Tibial nerve (tissue), 4 donors: ENCODE data around the gene OR2Z1. TPM values are rescaled to one million over a fixed set of nuclear protein-coding genes. Genes with fewer than 3 reads are reported as not detected.

Experiments
- DNase-seq, 2 donors: peaks; one replicate each; pipeline ENCODE4 v3.0.0-alpha.2; 2019; ENCODE audit warnings: low spot score in 2 of 2
- H3K27ac ChIP-seq, 4 donors: fragments of 200-600 bp; sonication (generic) in 3 of 4; one replicate each; pipeline ENCODE4 v1.5.1; 2017 to 2019; ENCODE audit warnings: mild to moderate bottlenecking in 1 of 4
- H3K27me3 ChIP-seq, 2 donors: fragments of 200-600 bp; sonication (generic) in 1 of 2; one replicate each; pipeline versions ENCODE4 v1.5.1 to v1.6.0; 2017 to 2019
- H3K36me3 ChIP-seq, 3 donors: fragments of 200-600 bp; sonication (generic); one replicate each; pipeline ENCODE4 v1.5.1; 2018 to 2019
- H3K4me1 ChIP-seq, 4 donors: fragments of 200-600 bp; sonication (generic) in 3 of 4; one replicate each; pipeline ENCODE4 v1.5.1; 2017 to 2019
- H3K4me3 ChIP-seq, 4 donors: fragments of 200-600 bp; sonication (generic) in 3 of 4; one replicate each; pipeline ENCODE4 v1.5.1; 2017 to 2019; ENCODE audit warnings: mild to moderate bottlenecking in 1 of 4, moderate library complexity in 1 of 4
- H3K9me3 ChIP-seq, 4 donors: fragments of 200-600 bp; sonication (generic) in 3 of 4; one replicate each; pipeline ENCODE4 v1.5.1; 2017 to 2019
- EP300 ChIP-seq, 2 donors: sonication (generic); formaldehyde crosslinking; IDR thresholded peaks; one replicate each; pipeline ENCODE4 v1.6.1; 2017; ENCODE audit warnings: antibody characterized with exemption in 2 of 2, mild to moderate bottlenecking in 1 of 2
- POLR2A ChIP-seq, 2 donors: fragments of 450-650 bp; IDR thresholded peaks; one replicate each; pipeline ENCODE4 v1.6.1; 2017; ENCODE audit warnings: antibody characterized with exemption in 2 of 2, mild to moderate bottlenecking in 2 of 2, moderate library complexity in 2 of 2
- WGBS, 2 donors: methylation state at CpG; one replicate each; pipeline ENCODE4 v1.1.5; 2018; 5-methylcytosine and 5-hydroxymethylcytosine counted together
- total RNA-seq, 4 donors: library from RNA; depleted of rRNA; stranded (reverse); fragments of >200 nt; gene quantifications; one replicate each; pipeline ENCODE4 v1.1.0, GENCODE V29; 2016
- TF ChIP-seq, protein P1 (sequence below), 5 experiments: fragments of 200-600 bp in 3 of 5; fragments of 450-650 bp in 2 of 5; sonication (generic) in 3 of 5; IDR thresholded peaks; one replicate each; pipeline ENCODE4 v1.5.1; 2016 to 2019; ENCODE audit warnings: antibody characterized with exemption in 5 of 5, mild to moderate bottlenecking in 3 of 5, moderate library complexity in 2 of 5

The OR2Z1 gene, protein sequence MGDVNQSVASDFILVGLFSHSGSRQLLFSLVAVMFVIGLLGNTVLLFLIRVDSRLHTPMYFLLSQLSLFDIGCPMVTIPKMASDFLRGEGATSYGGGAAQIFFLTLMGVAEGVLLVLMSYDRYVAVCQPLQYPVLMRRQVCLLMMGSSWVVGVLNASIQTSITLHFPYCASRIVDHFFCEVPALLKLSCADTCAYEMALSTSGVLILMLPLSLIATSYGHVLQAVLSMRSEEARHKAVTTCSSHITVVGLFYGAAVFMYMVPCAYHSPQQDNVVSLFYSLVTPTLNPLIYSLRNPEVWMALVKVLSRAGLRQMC
- not detected for total RNA-seq

DNA sequence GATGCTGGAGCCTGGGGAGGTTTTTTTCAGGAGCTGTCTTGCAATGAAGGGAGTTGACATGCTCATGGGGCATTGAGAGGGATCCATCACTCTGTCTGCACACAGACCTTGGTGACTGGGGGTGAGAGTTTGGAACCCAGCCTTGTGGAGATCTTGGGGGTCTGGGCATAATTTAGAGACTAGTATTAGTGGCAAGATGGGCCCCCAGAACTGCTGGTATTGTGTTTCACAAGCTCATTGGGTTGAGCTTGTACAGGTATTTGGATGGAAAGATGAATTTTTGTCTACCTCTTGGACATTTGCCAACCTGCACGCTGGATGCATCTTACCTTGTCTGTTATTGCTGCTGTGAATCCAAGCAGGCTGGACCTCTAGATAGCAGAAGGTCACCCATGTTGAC, at the start of gene OR2Z1:
OR2Z1 (plus strand) TSS at position 301 of the 400 bp plus-strand sequence. CDS start 9,395 bp downstream, outside the sequence.
- Histone ChIP-seq H3K36me3 (no peaks in the 10 kb centered on the region), H3K9me3 (peaks cover 0 to 8% (median 0%) of the 10 kb centered on the region in 4 donors), H3K27ac (no peak within 1 kb of the TSS), H3K4me1 (no peaks in the 10 kb centered on the region), H3K27me3 (no peaks in the 10 kb centered on the region), H3K4me3 (no peak within 1 kb of the TSS)
- WGBS, 2 donors = 58 to 77% methylated on average over 1 of the region's 1 CpG
- DNase-seq = no peak
- TF ChIP-seq EP300 (IDR thresholded peaks at IDR 0.05) = no peak
- TF ChIP-seq, protein P1, sequence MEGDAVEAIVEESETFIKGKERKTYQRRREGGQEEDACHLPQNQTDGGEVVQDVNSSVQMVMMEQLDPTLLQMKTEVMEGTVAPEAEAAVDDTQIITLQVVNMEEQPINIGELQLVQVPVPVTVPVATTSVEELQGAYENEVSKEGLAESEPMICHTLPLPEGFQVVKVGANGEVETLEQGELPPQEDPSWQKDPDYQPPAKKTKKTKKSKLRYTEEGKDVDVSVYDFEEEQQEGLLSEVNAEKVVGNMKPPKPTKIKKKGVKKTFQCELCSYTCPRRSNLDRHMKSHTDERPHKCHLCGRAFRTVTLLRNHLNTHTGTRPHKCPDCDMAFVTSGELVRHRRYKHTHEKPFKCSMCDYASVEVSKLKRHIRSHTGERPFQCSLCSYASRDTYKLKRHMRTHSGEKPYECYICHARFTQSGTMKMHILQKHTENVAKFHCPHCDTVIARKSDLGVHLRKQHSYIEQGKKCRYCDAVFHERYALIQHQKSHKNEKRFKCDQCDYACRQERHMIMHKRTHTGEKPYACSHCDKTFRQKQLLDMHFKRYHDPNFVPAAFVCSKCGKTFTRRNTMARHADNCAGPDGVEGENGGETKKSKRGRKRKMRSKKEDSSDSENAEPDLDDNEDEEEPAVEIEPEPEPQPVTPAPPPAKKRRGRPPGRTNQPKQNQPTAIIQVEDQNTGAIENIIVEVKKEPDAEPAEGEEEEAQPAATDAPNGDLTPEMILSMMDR (IDR thresholded peaks at IDR 0.05) = no peak
- TF ChIP-seq POLR2A (IDR thresholded peaks at IDR 0.05) = no peak

DNA sequence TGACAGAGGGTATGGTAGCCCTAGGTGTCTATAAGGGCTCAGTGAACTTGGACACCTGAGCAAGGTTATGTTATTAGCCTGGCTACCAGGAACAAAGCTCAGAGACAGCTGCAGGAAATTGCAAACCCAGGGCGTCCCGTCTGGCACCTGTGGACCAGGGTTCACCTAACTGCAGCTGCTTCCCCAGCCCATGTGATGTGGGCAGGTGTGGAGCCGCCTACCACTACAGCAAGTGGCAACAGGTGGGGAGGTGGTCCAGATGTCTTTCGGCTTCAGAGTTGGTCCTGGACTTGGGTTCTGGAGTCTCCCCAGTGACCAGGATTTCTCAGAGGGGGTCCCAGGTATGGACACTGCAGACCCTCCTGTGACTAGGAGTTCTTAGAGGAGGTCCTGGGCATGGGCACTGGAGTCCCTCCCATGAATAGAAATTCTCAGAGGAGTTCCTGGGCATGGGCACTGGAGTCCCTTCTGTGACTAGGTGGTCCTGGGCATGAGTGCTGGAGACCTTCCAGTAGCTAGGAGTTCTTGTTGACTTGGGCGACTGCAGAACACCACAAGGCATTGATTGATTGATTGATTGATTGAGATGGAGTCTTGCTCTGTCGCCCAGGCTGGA, 48.0 kb upstream of the OR2Z1 start:
- Histone ChIP-seq H3K36me3 (no peaks in the 10 kb centered on the region), H3K4me3 (no peak overlapping the region), H3K9me3 (peaks cover 0 to 10% (median 0%) of the 10 kb centered on the region in 4 donors), H3K27ac (no peak overlapping the region), H3K4me1 (no peaks in the 10 kb centered on the region), H3K27me3 (no peaks in the 10 kb centered on the region)
- WGBS, 2 donors = 72 to 92% methylated on average over 2 to 5 of the region's 6 CpGs
- TF ChIP-seq, protein P1 (IDR thresholded peaks at IDR 0.05) = no peak
- no peak for TF ChIP-seq EP300 (IDR thresholded peaks at IDR 0.05)
- TF ChIP-seq POLR2A (IDR thresholded peaks at IDR 0.05) = no peak
- no peak for DNase-seq

DNA sequence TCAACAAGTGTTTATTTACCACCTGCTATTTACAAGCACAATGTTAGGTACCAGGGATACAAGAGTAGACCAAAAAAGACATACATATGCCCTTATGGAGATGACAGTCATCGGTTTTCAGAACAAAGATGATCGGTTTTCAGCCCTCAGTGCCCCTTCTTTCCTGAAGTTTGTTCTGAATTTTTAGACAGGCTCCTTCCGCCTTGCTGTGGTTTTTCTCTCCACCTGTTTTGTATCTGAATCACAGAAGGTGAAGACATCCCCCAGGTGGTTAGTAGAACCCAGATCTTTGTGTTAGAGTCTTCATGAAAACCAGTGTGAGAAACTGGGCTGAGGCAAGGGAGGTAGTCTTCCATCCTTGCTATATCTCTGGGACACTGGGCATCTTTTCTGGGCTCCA, 46.4 kb upstream of the OR2Z1 start:
- WGBS, 2 donors = 80 to 83% methylated on average over 3 of the region's 3 CpGs
- Histone ChIP-seq H3K4me3 (no peak overlapping the region), H3K36me3 (no peaks in the 10 kb centered on the region), H3K27me3 (no peaks in the 10 kb centered on the region), H3K27ac (no peak overlapping the region), H3K4me1 (no peaks in the 10 kb centered on the region), H3K9me3 (peaks cover 0 to 3% (median 0%) of the 10 kb centered on the region in 4 donors)
- no peak for DNase-seq
- TF ChIP-seq EP300 (IDR thresholded peaks at IDR 0.05) = no peak
- TF ChIP-seq POLR2A (IDR thresholded peaks at IDR 0.05) = no peak
- TF ChIP-seq, protein P1 (IDR thresholded peaks at IDR 0.05) = no peak

DNA sequence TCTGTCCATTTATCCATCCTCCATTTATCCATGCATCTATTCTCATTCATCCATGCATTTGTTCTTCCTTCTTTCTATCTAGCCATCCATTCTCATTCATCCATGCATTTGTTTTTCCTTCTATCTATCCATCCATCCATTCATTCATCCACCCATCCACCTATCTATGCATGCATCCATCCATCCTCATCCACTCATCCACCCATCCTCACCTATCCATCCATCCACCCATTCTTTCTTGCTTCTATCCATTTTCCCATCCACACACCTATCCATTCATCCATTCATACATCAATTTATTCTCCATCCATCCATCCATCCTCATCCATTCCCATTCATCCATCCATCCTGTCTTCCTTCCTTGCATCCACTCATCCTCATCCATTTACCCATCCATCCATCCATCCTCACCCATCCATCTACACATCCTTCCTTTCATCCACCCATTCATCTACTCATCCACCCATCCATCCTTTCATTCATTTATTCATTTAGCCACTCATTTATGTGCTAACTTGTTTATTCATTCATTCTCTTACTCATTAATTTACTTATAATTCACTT, 43.1 kb upstream of the OR2Z1 start:
- DNase-seq = no peak

More for the DNA sequence above, 43.1 kb upstream of the OR2Z1 start:
- no peaks in the 10 kb centered on the region for H3K36me3 ChIP-seq
- H3K27me3 ChIP-seq = no peaks in the 10 kb centered on the region
- H3K27ac ChIP-seq = no peak overlapping the region
- no peaks in the 10 kb centered on the region for H3K4me1 ChIP-seq
- H3K4me3 ChIP-seq = no peak overlapping the region
- TF ChIP-seq EP300 (IDR thresholded peaks at IDR 0.05) = no peak
- TF ChIP-seq, protein P1 (IDR thresholded peaks at IDR 0.05) = no peak
- peaks cover 0 to 22% (median 2%) of the 10 kb centered on the region in 4 donors for H3K9me3 ChIP-seq
